Measurements from ENCODE around the gene PRUNE2. TPM values are rescaled to one million over a fixed set of nuclear protein-coding genes. Genes with fewer than 3 reads are reported as not detected.

PRUNE2 gene
- polyA plus RNA-seq, 1 experiment: 0.78 TPM

DNA sequence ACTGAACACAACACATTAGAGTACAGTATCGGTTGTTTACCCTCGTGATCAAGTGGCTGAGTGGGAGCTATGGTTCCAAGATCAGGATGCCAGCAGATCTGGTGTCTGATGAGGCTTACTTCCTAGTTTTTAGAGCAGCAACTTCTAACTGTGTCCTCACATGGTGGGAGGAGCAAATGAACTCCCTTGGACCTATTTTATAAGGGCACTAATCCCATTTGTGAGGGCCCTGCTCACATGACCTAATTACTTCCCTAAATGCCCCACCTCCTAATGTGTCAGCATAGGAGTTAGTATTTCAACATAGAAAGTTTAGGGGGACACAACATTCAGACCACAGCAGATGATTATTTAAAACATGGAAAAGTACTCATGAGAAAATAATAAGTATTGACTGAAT lies 335.1 kb downstream of the PRUNE2 start:
- POLR2A ChIA-PET: interaction anchor here (0.6 kb wide), 1 partner anchor 22 kb away, joined by 5 read pairs; no protein-coding TSS in a partner anchor
- no peak for TF ChIP-seq CTCF (IDR thresholded peaks at IDR 0.05; ENCODE audit: insufficient read depth, low read depth, low read length)
- CTCF ChIA-PET: no interaction called here
- no peak overlapping the region for H3K4me3 ChIP-seq (ENCODE audit: low read depth, low read length)
- H3K36me3 ChIP-seq (ENCODE audit: control insufficient read depth, insufficient read depth, low read length): no peaks in the 10 kb centered on the region
- H3K27me3 ChIP-seq (ENCODE audit: control insufficient read depth, insufficient read depth, low read length): no peaks in the 10 kb centered on the region
- no peak for DNase-seq (ENCODE audit: low read depth)

DNA sequence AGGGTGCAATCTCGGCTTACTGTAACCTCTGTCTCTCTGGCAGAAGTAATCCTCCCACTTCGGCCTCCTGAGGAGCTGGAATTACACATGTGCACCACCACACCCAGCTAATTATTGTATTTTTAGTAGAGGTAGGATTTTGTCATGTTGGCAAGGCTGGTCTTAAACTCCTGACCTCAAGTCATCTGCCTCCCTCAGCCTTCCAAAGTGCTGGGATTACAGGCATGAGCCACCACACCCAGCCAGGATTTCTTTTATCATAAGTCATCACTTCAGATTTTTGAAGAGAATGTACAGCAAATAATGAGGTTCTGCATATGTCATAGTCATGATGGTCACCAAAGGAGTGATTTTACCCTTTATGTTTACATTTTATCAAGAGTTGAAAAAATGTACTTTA lies 338.8 kb downstream of the PRUNE2 start:
- no peak for DNase-seq (ENCODE audit: low read depth)
- TF ChIP-seq CTCF (IDR thresholded peaks at IDR 0.05; ENCODE audit: insufficient read depth, low read depth, low read length): no peak
- H3K27me3 ChIP-seq (ENCODE audit: control insufficient read depth, insufficient read depth, low read length): no peaks in the 10 kb centered on the region
- H3K4me3 ChIP-seq (ENCODE audit: low read depth, low read length): no peak overlapping the region
- no peaks in the 10 kb centered on the region for H3K36me3 ChIP-seq (ENCODE audit: control insufficient read depth, insufficient read depth, low read length)
- POLR2A ChIA-PET: no interaction called here
- CTCF ChIA-PET: interaction anchor here (0.6 to 1.0 kb wide), 3 partner anchors 9 to 91 kb away, joined by 3 read pairs; no protein-coding TSS in a partner anchor

DNA sequence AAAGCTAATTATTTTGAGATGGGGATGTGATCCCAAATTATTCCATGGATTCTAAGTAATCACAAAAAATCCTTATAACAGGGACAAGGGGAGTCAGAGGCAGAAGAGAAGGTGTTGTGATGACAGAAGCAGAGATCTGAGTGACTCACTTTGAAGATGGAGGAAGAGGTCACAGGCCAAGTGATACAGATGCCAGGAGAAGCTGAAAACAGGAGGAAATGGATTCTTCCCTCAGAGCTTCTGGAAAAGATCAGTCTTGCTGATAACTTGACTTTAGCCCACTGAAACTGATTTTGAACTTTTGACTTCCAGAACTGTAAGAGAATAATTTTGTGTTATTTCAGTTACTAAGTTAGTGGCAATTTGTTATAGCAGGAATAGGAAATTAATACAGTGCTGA lies 341.6 kb downstream of the PRUNE2 start:
- no peak for TF ChIP-seq CTCF (IDR thresholded peaks at IDR 0.05; ENCODE audit: insufficient read depth, low read depth, low read length)
- ChIA-PET CTCF (interaction anchor here (1.0 kb wide), 2 partner anchors 10 to 95 kb away, joined by 3 to 4 read pairs; no protein-coding TSS in a partner anchor), POLR2A (no interaction called here)
- no peaks in the 10 kb centered on the region for H3K36me3 ChIP-seq (ENCODE audit: control insufficient read depth, insufficient read depth, low read length)
- no peak overlapping the region for H3K4me3 ChIP-seq (ENCODE audit: low read depth, low read length)
- no peaks in the 10 kb centered on the region for H3K27me3 ChIP-seq (ENCODE audit: control insufficient read depth, insufficient read depth, low read length)
- DNase-seq (ENCODE audit: low read depth): no peak

- no peaks in the 10 kb centered on the region for H3K27me3 ChIP-seq (ENCODE audit: control insufficient read depth, insufficient read depth, low read length)
- H3K4me3 ChIP-seq (ENCODE audit: low read depth, low read length): no peak overlapping the region
- ChIA-PET POLR2A (interaction anchor here (0.7 kb wide), 2 partner anchors 30 to 125 kb away, joined by 3 to 4 read pairs; no protein-coding TSS in a partner anchor), CTCF (interaction anchor here (0.9 kb wide), 1 partner anchor 13 kb away, joined by 3 read pairs; no protein-coding TSS in a partner anchor)
- peak; percentile 44 for DNase-seq (ENCODE audit: low read depth)
- H3K36me3 ChIP-seq (ENCODE audit: control insufficient read depth, insufficient read depth, low read length): no peaks in the 10 kb centered on the region
- no peak for TF ChIP-seq CTCF (IDR thresholded peaks at IDR 0.05; ENCODE audit: insufficient read depth, low read depth, low read length)
These were observed 343.4 kb downstream of the PRUNE2 start for GRCh38 chr9:76562511-76562911.

GRCh38 chr9:76561900-76562299 lies 344.0 kb downstream of the PRUNE2 start:
- Histone ChIP-seq H3K27me3 (ENCODE audit: control insufficient read depth, insufficient read depth, low read length) (no peaks in the 10 kb centered on the region), H3K4me3 (ENCODE audit: low read depth, low read length) (no peak overlapping the region), H3K36me3 (ENCODE audit: control insufficient read depth, insufficient read depth, low read length) (no peaks in the 10 kb centered on the region)
- DNase-seq (ENCODE audit: low read depth): no peak
- no peak for TF ChIP-seq CTCF (IDR thresholded peaks at IDR 0.05; ENCODE audit: insufficient read depth, low read depth, low read length)
- CTCF ChIA-PET: interaction anchor here (0.6 to 1.6 kb wide), 2 partner anchors 22 to 48 kb away, joined by 3 read pairs; no protein-coding TSS in a partner anchor
- POLR2A ChIA-PET: interaction anchor here (0.7 kb wide), 1 partner anchor 30 kb away, joined by 3 read pairs; no protein-coding TSS in a partner anchor

Small RNA genes lying within 50 kb of the gene (small RNA-seq; reads per million reads assigned to genes)
- gene AL359314.1 (ENCODE audit: insufficient read length, low read depth, low replicate concordance): not detected

Other genes starting within 250 kb of the PRUNE2 start
- gene PCA3, start 141.7 kb downstream of the PRUNE2 start, polyA plus RNA-seq (2011; rRNA removed): not detected in 2 replicates
- gene FOXB2, start 113.5 kb upstream of the PRUNE2 start, polyA plus RNA-seq (2011; rRNA removed): not detected in 2 replicates